HTR-8/SVneo (cell line): ENCODE data around the gene NPAS3.

Experiments
- DNase-seq: peaks from one replicate; pipeline ENCODE4 v3.0.0; 2011; ENCODE audit warnings: low spot score, mixed read lengths; ENCODE audit not compliant: insufficient read length
- FAIRE-seq: peaks from 2 replicates; lab custom pipeline; 2011; peaks lifted over from hg19 to GRCh38; lab: Jason Lieb, UNC

NPAS3 gene

DNA sequence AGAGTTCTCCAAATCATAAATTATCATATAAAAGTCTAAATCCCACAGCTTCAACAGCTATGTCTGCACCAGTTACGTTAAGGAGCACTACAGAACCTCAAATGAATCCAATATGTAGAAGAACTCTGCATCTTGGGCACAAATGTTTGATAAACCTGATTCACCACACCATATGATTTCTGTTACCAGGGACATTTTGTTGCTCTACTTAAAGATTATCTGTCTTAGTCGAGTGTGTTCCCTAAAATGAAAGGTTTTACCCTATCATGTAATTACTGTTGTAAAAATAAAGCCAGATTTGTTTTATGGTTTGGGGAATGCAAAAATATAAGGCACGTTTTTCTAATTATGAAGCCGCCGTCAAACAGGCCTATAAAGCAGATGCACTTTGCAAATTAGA, 649.1 kb downstream of the NPAS3 start:
- DNase-seq (no peak), FAIRE-seq (no peak)

DNA sequence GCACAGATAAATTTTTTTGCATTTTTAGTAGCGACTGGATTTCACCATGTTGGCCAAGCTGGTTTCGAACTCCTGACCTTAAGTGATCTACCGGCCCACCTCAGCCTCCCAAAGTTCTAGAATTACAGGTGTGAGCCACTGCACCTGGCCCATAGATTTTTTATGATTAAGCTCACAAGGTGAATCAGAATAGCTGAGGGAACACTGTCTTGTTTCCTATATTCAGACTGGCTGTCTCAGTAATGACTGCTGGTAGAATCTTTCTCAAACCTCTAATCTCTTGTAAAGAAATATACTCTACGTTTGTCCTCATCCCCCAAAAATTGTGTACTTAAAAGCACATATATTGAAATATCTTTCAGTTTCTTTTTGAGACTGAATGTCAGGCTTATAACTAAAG, 650.1 kb downstream of the NPAS3 start:
- DNase-seq (no peak), FAIRE-seq (no peak)

DNA sequence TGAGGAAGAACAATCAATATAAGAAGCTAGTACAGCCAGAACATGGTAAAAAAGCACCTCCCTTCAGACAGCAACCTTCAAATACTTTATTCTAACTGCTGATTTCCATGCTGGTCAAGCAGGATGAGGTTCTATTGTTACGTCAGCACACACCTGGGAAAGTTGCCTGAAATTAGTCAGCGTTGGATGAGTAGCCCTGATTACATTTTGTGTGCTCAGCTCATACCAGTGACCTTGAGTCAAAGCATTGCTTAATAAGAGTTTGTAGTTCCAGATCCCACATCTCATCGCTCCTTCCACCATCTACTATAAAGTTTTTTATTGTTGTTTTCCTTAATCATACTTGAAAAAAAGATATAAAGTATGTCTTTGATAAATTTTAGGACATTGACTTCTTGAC, 650.7 kb downstream of the NPAS3 start:
- FAIRE-seq (no peak), DNase-seq (peak; percentile 8)

GRCh38 chr14:33590891-33591630, 652.4 kb downstream of the NPAS3 start:
- DNase-seq, result no peak
- FAIRE-seq, result no peak

- DNase-seq (peak; percentile 26), FAIRE-seq (no peak)
These were observed 653.6 kb downstream of the NPAS3 start for GRCh38 chr14:33592297-33592696.

GRCh38 chr14:33596211-33597080, 657.8 kb downstream of the NPAS3 start:
- FAIRE-seq (no peak), DNase-seq (no peak)

DNA sequence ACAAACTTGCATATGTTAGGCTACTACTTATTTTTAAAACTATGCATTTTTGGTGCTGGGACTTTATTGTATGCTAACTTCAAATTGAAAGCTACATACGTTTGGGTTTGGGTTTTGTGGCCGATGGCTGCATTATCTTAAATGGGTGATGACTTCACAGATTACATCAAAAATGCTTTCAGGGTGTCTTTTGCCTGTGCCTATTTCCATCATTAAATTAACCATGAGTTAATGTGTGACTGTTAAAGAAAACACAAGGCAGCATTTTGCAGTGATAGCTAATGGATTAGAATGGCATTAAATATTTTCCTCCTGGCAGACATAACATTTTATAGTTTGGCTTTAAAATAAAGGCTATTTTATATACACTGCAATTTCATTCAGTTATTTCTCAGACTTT, 659.9 kb downstream of the NPAS3 start:
- FAIRE-seq, result no peak
- no peak for DNase-seq

DNA sequence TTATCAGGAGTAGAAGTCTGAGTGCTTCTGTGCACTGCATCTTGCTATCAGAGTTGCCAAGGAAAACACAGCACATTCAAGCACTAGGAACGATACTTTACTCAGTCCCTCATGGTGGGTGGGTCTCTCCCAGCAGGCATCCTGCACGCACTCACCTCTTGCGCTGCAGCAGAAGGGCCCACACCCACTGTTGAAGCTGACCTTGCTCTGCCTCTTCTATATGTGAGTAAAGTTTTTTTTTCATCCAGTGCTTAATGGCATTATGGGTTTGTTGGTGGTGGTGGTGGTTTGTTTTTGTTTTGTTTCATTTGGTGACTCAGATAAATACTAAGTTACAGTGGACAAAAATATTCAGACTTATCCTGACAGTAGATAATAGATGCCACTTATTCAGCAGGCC, 663.7 kb downstream of the NPAS3 start:
- FAIRE-seq (no peak), DNase-seq (no peak)

DNA sequence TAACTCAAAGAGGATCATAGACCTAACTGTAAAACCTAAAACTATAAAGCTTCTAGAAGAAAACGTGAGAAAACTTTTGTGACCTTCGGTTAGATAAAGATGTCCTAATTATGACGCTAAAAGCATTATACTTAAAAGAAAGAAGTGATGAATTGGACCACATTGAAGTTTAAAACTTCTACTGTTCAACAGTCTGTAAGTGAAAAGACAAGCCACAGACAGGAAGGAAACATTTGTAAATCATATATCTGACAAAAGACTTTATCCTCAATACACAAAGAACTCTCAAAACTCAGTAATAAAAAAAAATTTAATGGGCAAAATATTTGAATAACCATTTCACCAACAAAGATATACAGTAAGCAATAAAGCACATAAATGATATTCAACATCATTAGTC, 667.9 kb downstream of the NPAS3 start:
- DNase-seq (no peak), FAIRE-seq (no peak)

- DNase-seq (no peak), FAIRE-seq (no peak)
These were observed 670.9 kb downstream of the NPAS3 start for GRCh38 chr14:33609582-33609981.

DNA sequence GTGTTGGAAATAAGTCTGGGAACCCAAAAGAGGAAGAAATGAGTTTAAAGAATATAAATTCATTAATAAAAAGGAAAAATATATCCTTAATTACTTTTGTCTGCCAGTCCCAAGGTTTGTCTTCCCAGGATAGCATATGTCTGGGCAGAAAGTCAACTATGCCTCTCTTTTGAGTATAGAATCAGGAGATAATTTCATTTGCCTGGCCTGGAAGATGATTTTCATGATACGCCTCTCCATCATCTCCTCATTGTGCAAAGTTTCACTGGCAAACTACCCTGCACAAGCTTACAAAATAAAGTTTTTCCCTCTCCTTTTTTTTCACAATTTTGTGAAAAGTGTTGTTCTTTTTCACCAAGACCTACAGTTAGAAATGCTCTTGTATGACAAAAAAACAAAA, 671.4 kb downstream of the NPAS3 start:
- FAIRE-seq (no peak), DNase-seq (no peak)

DNA sequence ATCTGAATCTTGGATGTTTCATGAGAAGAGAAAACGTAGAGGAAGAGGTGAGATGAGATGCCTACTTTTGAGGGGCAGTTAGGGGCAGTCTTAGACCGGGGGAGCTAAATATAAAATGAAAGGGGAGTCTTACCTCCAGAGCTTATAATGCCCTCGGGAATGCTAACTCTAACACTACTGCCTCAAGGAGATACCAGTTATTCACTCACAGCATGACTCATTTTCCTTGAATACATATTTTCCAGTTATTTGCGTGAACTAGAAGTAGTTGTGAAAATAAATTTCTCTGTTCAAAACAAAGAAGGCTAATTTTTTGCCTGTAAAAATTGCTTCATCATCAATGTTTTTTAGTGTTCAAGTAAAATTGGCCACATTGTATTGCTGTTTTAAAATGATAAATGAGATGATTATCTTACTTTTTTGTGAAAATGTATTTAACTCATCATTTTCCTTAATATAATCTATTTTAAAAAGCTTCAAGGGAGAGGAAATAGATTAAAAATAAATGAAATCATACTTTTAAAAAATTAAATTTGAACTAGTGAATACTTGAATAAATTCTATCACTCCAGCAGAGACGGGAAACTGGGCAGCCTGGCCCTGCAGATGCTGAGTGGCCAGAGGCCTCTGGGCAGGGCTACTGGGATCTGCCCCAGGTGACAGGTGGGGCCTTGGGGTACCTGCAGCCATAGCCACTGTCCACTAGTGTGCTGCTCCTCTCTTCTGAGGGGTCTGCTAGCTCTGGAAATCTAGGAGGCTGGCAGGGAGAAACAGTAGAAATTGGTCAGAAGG, 672.9 kb downstream of the NPAS3 start:
- FAIRE-seq (no peak), DNase-seq (peak; percentile 27)

DNA sequence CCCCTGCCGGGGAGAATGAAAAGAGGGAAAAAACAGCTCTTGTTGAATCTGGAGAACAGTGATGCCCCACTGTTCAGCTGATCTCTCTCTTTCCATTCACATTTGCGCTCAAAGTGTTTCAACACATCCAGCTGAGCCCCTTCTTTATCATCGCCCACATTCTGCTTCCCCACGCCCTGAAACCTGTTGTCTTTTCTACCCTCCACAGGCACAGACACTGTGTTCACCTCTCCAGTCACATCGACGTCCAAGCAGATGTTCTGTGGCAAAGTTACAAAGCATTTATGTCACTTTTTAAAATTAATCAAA, 673.5 kb downstream of the NPAS3 start:
- DNase-seq, result no peak
- no peak for FAIRE-seq

GRCh38 chr14:33617154-33617553, 678.5 kb downstream of the NPAS3 start:
- FAIRE-seq (no peak), DNase-seq (peak; percentile 13)

GRCh38 chr14:33618361-33619105, 679.9 kb downstream of the NPAS3 start:
- FAIRE-seq (no peak), DNase-seq (no peak)

GRCh38 chr14:33622496-33622895, 683.8 kb downstream of the NPAS3 start:
- no peak for FAIRE-seq
- no peak for DNase-seq

DNA sequence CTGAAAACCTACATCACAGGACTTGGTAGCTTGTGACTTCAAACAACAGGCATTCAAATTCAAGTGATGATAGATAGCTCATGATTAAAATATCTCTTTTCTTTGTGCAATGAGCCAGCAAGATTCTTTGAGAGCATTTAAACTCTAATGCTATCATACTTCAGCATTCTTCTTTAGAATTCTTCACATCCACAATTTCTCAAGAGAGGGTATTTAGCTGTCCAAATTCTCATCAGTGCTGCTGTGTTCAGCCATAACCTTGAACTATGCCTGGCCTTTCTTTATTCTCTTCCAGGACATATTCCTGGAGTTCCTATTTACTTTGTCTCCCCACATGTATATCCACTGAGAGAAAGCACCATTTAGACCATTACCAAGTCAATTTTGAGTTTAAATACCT, 691.1 kb downstream of the NPAS3 start:
- no peak for FAIRE-seq
- no peak for DNase-seq

DNA sequence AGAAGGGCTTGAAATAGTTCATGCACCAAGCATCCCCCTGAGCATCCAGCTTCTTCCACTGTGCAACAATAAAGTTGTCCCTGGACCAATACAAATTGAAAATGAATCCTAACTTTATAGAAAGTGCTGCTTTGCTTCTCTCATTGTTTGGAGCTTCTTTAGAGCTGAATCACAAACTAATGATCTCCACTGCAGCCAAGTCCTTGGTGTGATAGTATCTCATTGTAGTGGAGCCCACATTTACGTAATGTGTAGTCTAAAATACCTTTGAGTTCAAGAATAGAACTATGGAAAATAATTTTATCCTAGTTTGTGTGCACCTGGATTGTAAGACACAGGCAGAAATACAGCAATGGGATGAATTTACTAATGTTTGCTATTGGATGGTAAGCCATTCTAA, 692.3 kb downstream of the NPAS3 start:
- FAIRE-seq (no peak), DNase-seq (no peak)

- DNase-seq (no peak), FAIRE-seq (no peak)
These were observed 692.8 kb downstream of the NPAS3 start for GRCh38 chr14:33631441-33631840.

- DNase-seq, result no peak
- FAIRE-seq, result no peak
These were observed 696.0 kb downstream of the NPAS3 start for GRCh38 chr14:33634631-33635030.
